GM23338 (cell line): ENCODE results near the gene EIF3K. TPM values are rescaled to one million over a fixed set of nuclear protein-coding genes. Genes with fewer than 3 reads are reported as not detected.

Source experiments
- ATAC-seq: fragments of 200-7000 bp; cut with Tn5 transposase; 3 replicates; pipeline ENCODE4 v1.9.1; 2020
- DNase-seq: peaks from one replicate; pipeline ENCODE4 v3.0.0-alpha.2; 2015; ENCODE audit warnings: low spot score
- H2AFZ ChIP-seq: fragments of 200-600 bp; sonication (generic); 2 replicates; pipeline ENCODE4 v1.8.0; 2016; ENCODE audit warnings: antibody characterized with exemption, mild to moderate bottlenecking, moderate library complexity
- H3F3A ChIP-seq: fragments of 200-600 bp; sonication (generic); replicated peaks from 2 replicates; pipeline ENCODE4 v1.8.0; 2017; ENCODE audit warnings: antibody characterized with exemption, mixed run types, low read depth
- H3K27ac ChIP-seq: fragments of 200-600 bp; sonication (generic); 2 replicates; pipeline ENCODE4 v1.6.1; 2016; ENCODE audit warnings: low read depth
- H3K27me3 ChIP-seq: fragments of 200-600 bp; sonication (generic); 2 replicates; pipeline ENCODE4 v1.8.0; 2016; ENCODE audit warnings: mild to moderate bottlenecking, mixed run types, moderate library complexity; ENCODE audit not compliant: insufficient read depth
- H3K36me3 ChIP-seq: fragments of 200-600 bp; sonication (generic); 2 replicates; pipeline ENCODE4 v1.8.0; 2016; ENCODE audit warnings: mild to moderate bottlenecking; ENCODE audit not compliant: insufficient read depth
- H3K4me1 ChIP-seq: fragments of 200-600 bp; sonication (generic); 2 replicates; pipeline ENCODE4 v1.8.0; 2016; ENCODE audit warnings: mild to moderate bottlenecking, moderate library complexity; ENCODE audit not compliant: insufficient read depth
- H3K4me2 ChIP-seq: fragments of 200-600 bp; sonication (generic); 2 replicates; pipeline ENCODE4 v1.7.1; 2017; ENCODE audit warnings: mixed run types
- H3K4me3 ChIP-seq: fragments of 200-600 bp; sonication (generic); 2 replicates; pipeline ENCODE4 v1.6.1; 2016; ENCODE audit warnings: mixed run types
- H3K79me2 ChIP-seq: fragments of 200-600 bp; sonication (generic); replicated peaks from 2 replicates; pipeline ENCODE4 v1.8.0; 2017; ENCODE audit warnings: mild to moderate bottlenecking; ENCODE audit not compliant: insufficient read depth
- H3K9me2 ChIP-seq: fragments of 200-600 bp; sonication (generic); 2 replicates; pipeline ENCODE4 v1.8.0; 2017; ENCODE audit not compliant: insufficient read depth
- H4K20me1 ChIP-seq: fragments of 200-600 bp; sonication (generic); replicated peaks from 2 replicates; pipeline ENCODE4 v1.8.0; 2017; ENCODE audit warnings: mild to moderate bottlenecking; ENCODE audit not compliant: insufficient read depth
- H3K27ac Mint-ChIP-seq: 2 replicates; pipeline ENCODE4 v1.8.0; 2020; ENCODE audit warnings: inconsistent platforms, mild to moderate bottlenecking, moderate library complexity, mixed read lengths
- H3K27me3 Mint-ChIP-seq: 3 replicates; pipeline ENCODE4 v1.8.0; 2022; ENCODE audit warnings: low read depth, mild to moderate bottlenecking, moderate library complexity, mixed read lengths, inconsistent platforms; ENCODE audit not compliant: insufficient read depth, poor library complexity
- H3K36me3 Mint-ChIP-seq: 3 replicates; pipeline ENCODE4 v1.8.0; 2021; ENCODE audit warnings: low read depth, mild to moderate bottlenecking, inconsistent platforms, moderate library complexity, mixed read lengths
- H3K4me1 Mint-ChIP-seq: 3 replicates; pipeline ENCODE4 v1.8.0; 2020; ENCODE audit warnings: mild to moderate bottlenecking, inconsistent platforms, mixed read lengths
- H3K4me3 Mint-ChIP-seq: 3 replicates; pipeline ENCODE4 v1.8.0; 2021; ENCODE audit warnings: moderate library complexity, mild to moderate bottlenecking, inconsistent platforms, mixed read lengths
- H3K9me3 Mint-ChIP-seq: 3 replicates; pipeline ENCODE4 v1.8.0; 2020; ENCODE audit warnings: moderate library complexity, mild to moderate bottlenecking, inconsistent platforms, mixed read lengths
- CREB1 ChIP-seq: fragments of 250-450 bp; sonication (Bioruptor Pico); IDR thresholded peaks from 2 replicates; pipeline ENCODE4 v1.5.0; 2020; ENCODE audit warnings: low read depth, mild to moderate bottlenecking, moderate library complexity
- EZH2 ChIP-seq: fragments of 200-600 bp; sonication (generic); IDR thresholded peaks from one replicate; pipeline ENCODE4 v1.8.0; 2017; ENCODE audit warnings: antibody characterized with exemption, mild to moderate bottlenecking, low read depth; ENCODE audit not compliant: unreplicated experiment
- EZH2phosphoT487 ChIP-seq: fragments of 200-600 bp; sonication (generic); IDR thresholded peaks from one replicate; pipeline ENCODE4 v1.8.1; 2018; ENCODE audit warnings: antibody characterized with exemption; ENCODE audit not compliant: unreplicated experiment
- JUNB ChIP-seq: IDR thresholded peaks from one replicate; pipeline ENCODE4 v1.6.1; 2016; ENCODE audit warnings: antibody characterized with exemption; ENCODE audit not compliant: unreplicated experiment
- NANOG ChIP-seq: IDR thresholded peaks from 2 replicates; pipeline ENCODE4 v1.6.1; 2016; ENCODE audit warnings: antibody characterized with exemption, borderline replicate concordance
- POLR2AphosphoS5 ChIP-seq: IDR thresholded peaks from 2 replicates; pipeline ENCODE4 v1.6.1; 2016; ENCODE audit warnings: antibody characterized with exemption, low read depth
- STAT1 ChIP-seq: IDR thresholded peaks from one replicate; pipeline ENCODE4 v1.6.1; 2016; ENCODE audit warnings: antibody characterized with exemption; ENCODE audit not compliant: unreplicated experiment
- ZNF114 ChIP-seq: fragments of 250-450 bp; sonication (Bioruptor Pico); IDR thresholded peaks from 2 replicates; pipeline ENCODE4 v1.5.0; 2020; ENCODE audit warnings: mild to moderate bottlenecking, moderate library complexity
- ZNF331 ChIP-seq: fragments of 250-450 bp; sonication (Bioruptor Pico); IDR thresholded peaks from 2 replicates; pipeline ENCODE4 v1.5.0; 2020; ENCODE audit warnings: low read depth, mild to moderate bottlenecking, moderate library complexity
- polyA plus RNA-seq: library from polyadenylated mRNA; unstranded; fragments of >200 nt; fragmentation: Nextera tagmentation; extraction: Ambion mirVana; gene quantifications from 2 replicates; pipeline ENCODE4 v1.2.1, GENCODE V29; 2016
- total RNA-seq: library from RNA; depleted of rRNA; stranded (reverse); fragments of >200 nt; shearing (Covaris generic); gene quantifications from 2 replicates; pipeline ENCODE4 v1.2.3, GENCODE V29; 2014
- TF ChIP-seq, protein P1 (sequence below): IDR thresholded peaks from 2 replicates; pipeline ENCODE4 v1.6.1; 2016; ENCODE audit warnings: antibody characterized with exemption
- TF ChIP-seq, protein P2 (sequence below): IDR thresholded peaks from one replicate; pipeline ENCODE4 v1.6.1; 2018; ENCODE audit warnings: antibody characterized with exemption; ENCODE audit not compliant: unreplicated experiment
- TF ChIP-seq, protein P3 (sequence below): fragments of 250-450 bp; sonication (Bioruptor Pico); IDR thresholded peaks from 2 replicates; pipeline ENCODE4 v1.5.0; 2020; ENCODE audit warnings: mild to moderate bottlenecking, moderate library complexity
- TF ChIP-seq, protein P4 (sequence below), 2 experiments: fragments of 200-600 bp in 1 of 2; sonication (generic) in 1 of 2; conservative IDR thresholded peaks; 2 replicates each; pipeline versions ENCODE4 v1.5.1 to v1.6.1; 2016 to 2017; ENCODE audit warnings: antibody characterized with exemption in 2 of 2, low read depth in 2 of 2, mild to moderate bottlenecking in 2 of 2, moderate library complexity in 1 of 2

Gene EIF3K
- total and polyA plus RNA-seq, 2 experiments from 2014 or later = 226 to 509 TPM

DNA sequence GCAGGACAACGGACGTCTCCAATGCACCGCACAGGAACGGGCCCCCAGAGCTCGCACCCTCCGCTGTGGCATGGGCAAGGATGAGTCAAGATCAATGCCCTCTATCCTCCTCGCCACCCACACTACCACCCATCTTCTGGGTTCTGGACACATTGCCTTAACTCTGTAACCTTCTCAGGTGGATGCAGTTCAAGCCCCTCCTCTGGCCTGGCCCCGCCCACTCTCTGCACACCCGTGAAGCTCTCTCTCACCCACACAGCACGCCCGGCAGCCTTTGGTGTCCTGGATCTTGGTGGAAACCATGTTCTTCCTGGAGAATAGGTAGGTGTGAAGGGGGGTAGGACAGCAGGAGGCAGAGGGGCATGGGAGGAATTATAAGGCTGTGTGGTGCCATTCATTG is 21.9 kb upstream of the EIF3K start:
- H3K9me3 Mint-ChIP-seq = no peaks in the 10 kb centered on the region
- Histone ChIP-seq H3K4me2 (peak overlapping the region; percentile 81; the same call in 1 of the 2 replicates), H3K4me3 (peak overlapping the region; percentile 84), H3K27me3 (no peaks in the 10 kb centered on the region), H4K20me1 (no peaks in the 10 kb centered on the region), H2AFZ (peak overlapping the region; percentile 98), H3K79me2 (no peaks in the 10 kb centered on the region), H3K4me1 (no peaks in the 10 kb centered on the region), H3K36me3 (no peaks in the 10 kb centered on the region), H3K27ac (no peak overlapping the region), H3K9me2 (no peaks in the 10 kb centered on the region), H3F3A (peaks cover 15% of the 10 kb centered on the region)
- no peak for TF ChIP-seq EZH2
- TF ChIP-seq STAT1 = no peak
- TF ChIP-seq, protein P1, sequence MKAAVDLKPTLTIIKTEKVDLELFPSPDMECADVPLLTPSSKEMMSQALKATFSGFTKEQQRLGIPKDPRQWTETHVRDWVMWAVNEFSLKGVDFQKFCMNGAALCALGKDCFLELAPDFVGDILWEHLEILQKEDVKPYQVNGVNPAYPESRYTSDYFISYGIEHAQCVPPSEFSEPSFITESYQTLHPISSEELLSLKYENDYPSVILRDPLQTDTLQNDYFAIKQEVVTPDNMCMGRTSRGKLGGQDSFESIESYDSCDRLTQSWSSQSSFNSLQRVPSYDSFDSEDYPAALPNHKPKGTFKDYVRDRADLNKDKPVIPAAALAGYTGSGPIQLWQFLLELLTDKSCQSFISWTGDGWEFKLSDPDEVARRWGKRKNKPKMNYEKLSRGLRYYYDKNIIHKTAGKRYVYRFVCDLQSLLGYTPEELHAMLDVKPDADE = no peak
- TF ChIP-seq, protein P2, sequence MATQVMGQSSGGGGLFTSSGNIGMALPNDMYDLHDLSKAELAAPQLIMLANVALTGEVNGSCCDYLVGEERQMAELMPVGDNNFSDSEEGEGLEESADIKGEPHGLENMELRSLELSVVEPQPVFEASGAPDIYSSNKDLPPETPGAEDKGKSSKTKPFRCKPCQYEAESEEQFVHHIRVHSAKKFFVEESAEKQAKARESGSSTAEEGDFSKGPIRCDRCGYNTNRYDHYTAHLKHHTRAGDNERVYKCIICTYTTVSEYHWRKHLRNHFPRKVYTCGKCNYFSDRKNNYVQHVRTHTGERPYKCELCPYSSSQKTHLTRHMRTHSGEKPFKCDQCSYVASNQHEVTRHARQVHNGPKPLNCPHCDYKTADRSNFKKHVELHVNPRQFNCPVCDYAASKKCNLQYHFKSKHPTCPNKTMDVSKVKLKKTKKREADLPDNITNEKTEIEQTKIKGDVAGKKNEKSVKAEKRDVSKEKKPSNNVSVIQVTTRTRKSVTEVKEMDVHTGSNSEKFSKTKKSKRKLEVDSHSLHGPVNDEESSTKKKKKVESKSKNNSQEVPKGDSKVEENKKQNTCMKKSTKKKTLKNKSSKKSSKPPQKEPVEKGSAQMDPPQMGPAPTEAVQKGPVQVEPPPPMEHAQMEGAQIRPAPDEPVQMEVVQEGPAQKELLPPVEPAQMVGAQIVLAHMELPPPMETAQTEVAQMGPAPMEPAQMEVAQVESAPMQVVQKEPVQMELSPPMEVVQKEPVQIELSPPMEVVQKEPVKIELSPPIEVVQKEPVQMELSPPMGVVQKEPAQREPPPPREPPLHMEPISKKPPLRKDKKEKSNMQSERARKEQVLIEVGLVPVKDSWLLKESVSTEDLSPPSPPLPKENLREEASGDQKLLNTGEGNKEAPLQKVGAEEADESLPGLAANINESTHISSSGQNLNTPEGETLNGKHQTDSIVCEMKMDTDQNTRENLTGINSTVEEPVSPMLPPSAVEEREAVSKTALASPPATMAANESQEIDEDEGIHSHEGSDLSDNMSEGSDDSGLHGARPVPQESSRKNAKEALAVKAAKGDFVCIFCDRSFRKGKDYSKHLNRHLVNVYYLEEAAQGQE = no peak
- TF ChIP-seq, protein P3, sequence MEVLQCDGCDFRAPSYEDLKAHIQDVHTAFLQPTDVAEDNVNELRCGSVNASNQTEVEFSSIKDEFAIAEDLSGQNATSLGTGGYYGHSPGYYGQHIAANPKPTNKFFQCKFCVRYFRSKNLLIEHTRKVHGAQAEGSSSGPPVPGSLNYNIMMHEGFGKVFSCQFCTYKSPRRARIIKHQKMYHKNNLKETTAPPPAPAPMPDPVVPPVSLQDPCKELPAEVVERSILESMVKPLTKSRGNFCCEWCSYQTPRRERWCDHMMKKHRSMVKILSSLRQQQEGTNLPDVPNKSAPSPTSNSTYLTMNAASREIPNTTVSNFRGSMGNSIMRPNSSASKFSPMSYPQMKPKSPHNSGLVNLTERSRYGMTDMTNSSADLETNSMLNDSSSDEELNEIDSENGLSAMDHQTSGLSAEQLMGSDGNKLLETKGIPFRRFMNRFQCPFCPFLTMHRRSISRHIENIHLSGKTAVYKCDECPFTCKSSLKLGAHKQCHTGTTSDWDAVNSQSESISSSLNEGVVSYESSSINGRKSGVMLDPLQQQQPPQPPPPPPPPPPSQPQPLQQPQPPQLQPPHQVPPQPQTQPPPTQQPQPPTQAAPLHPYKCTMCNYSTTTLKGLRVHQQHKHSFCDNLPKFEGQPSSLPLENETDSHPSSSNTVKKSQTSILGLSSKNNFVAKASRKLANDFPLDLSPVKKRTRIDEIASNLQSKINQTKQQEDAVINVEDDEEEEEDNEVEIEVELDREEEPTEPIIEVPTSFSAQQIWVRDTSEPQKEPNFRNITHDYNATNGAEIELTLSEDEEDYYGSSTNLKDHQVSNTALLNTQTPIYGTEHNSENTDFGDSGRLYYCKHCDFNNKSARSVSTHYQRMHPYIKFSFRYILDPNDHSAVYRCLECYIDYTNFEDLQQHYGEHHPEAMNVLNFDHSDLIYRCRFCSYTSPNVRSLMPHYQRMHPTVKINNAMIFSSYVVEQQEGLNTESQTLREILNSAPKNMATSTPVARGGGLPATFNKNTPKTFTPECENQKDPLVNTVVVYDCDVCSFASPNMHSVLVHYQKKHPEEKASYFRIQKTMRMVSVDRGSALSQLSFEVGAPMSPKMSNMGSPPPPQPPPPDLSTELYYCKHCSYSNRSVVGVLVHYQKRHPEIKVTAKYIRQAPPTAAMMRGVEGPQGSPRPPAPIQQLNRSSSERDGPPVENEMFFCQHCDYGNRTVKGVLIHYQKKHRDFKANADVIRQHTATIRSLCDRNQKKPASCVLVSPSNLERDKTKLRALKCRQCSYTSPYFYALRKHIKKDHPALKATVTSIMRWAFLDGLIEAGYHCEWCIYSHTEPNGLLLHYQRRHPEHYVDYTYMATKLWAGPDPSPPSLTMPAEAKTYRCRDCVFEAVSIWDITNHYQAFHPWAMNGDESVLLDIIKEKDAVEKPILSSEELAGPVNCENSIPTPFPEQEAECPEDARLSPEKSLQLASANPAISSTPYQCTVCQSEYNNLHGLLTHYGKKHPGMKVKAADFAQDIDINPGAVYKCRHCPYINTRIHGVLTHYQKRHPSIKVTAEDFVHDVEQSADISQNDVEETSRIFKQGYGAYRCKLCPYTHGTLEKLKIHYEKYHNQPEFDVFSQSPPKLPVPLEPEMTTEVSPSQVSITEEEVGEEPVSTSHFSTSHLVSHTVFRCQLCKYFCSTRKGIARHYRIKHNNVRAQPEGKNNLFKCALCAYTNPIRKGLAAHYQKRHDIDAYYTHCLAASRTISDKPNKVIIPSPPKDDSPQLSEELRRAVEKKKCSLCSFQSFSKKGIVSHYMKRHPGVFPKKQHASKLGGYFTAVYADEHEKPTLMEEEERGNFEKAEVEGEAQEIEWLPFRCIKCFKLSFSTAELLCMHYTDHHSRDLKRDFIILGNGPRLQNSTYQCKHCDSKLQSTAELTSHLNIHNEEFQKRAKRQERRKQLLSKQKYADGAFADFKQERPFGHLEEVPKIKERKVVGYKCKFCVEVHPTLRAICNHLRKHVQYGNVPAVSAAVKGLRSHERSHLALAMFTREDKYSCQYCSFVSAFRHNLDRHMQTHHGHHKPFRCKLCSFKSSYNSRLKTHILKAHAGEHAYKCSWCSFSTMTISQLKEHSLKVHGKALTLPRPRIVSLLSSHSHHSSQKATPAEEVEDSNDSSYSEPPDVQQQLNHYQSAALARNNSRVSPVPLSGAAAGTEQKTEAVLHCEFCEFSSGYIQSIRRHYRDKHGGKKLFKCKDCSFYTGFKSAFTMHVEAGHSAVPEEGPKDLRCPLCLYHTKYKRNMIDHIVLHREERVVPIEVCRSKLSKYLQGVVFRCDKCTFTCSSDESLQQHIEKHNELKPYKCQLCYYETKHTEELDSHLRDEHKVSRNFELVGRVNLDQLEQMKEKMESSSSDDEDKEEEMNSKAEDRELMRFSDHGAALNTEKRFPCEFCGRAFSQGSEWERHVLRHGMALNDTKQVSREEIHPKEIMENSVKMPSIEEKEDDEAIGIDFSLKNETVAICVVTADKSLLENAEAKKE (CRISPR knock-in tag) = no peak
- no peak for TF ChIP-seq ZNF331 (CRISPR knock-in tag)
- TF ChIP-seq EZH2phosphoT487 = no peak
- TF ChIP-seq JUNB = no peak
- no peak for TF ChIP-seq POLR2AphosphoS5
- no peak for TF ChIP-seq ZNF114 (CRISPR knock-in tag)
- TF ChIP-seq, protein P4, sequence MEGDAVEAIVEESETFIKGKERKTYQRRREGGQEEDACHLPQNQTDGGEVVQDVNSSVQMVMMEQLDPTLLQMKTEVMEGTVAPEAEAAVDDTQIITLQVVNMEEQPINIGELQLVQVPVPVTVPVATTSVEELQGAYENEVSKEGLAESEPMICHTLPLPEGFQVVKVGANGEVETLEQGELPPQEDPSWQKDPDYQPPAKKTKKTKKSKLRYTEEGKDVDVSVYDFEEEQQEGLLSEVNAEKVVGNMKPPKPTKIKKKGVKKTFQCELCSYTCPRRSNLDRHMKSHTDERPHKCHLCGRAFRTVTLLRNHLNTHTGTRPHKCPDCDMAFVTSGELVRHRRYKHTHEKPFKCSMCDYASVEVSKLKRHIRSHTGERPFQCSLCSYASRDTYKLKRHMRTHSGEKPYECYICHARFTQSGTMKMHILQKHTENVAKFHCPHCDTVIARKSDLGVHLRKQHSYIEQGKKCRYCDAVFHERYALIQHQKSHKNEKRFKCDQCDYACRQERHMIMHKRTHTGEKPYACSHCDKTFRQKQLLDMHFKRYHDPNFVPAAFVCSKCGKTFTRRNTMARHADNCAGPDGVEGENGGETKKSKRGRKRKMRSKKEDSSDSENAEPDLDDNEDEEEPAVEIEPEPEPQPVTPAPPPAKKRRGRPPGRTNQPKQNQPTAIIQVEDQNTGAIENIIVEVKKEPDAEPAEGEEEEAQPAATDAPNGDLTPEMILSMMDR (conservative IDR thresholded peaks at IDR 0.05; ENCODE audit: low read depth in 2 of 2) = no peak
- TF ChIP-seq NANOG = no peak
- no peak for TF ChIP-seq CREB1 (CRISPR knock-in tag)
- H3K4me1 Mint-ChIP-seq = peaks cover 6% of the 10 kb centered on the region; the same call in 1 of the 3 replicates
- H3K4me3 Mint-ChIP-seq = peak overlapping the region; percentile 94
- H3K27ac Mint-ChIP-seq = no peak overlapping the region
- ATAC-seq = peak; percentile 3
- no peaks in the 10 kb centered on the region; the same call in 2 of the 3 replicates for H3K36me3 Mint-ChIP-seq
- DNase-seq = peak; percentile 35
- peaks cover 31% of the 10 kb centered on the region for H3K27me3 Mint-ChIP-seq
